ENCODE results near the gene SDK1. TPM values are rescaled to one million over a fixed set of nuclear protein-coding genes. Genes with fewer than 3 reads are reported as not detected.

Gene SDK1
- total and polyA plus RNA-seq, 12 donors = 1.0 to 5.3 (median 3.2) TPM

DNA sequence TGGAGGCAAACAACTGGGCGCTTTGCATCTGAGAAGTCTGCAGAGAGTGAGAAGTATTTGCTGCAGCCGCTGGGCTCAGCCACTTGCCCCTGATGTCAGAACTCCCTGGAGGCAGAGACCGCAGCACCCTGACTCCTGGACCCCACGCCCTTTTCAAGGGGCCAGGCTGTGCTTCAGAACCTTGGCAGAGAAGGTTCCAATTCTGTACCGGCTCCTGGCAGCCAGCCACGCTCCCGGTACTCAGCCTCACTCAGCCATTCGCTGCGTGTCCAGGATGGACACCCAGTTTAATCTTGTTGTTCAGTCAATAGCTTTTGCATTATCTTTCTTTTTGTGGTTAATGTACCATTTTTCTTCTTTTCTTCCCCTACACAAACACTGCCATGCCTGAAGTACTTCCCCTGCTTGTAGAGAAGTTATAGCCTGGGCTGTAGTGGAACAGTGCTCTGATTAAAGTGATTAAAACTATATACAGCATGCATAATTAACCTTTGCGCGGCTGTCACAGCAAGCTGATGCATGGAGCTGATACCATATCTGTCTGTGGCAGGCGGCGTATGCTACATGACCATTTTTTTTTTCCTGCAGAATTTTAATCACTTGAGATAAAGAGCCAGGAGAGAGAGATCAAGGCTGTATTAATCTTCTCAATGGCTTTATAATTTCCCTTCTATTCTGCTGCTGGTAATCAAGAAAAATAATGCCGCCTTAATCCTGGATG is 578.5 kb downstream of the SDK1 start:
- DNase-seq (peak in 1 of 2 donors; percentile 38), ATAC-seq (peak in 1 of 8 donors; percentile 44)
- peaks cover 0 to 2% (median 0%) of the 10 kb centered on the region in 11 donors for H3K9me3 ChIP-seq
- no peak overlapping the region for H3K4me3 ChIP-seq
- H3K27me3 ChIP-seq = peaks cover 0 to 11% (median 0%) of the 10 kb centered on the region in 7 donors
- H3K36me3 ChIP-seq = no peaks in the 10 kb centered on the region
- WGBS, 2 donors = 50 to 56% methylated on average over 14 of the region's 14 CpGs
- H3K4me1 ChIP-seq = no peaks in the 10 kb centered on the region
- H3K27ac ChIP-seq = no peak overlapping the region
- intact Hi-C loops (cut with DNase I) = no loop called here
- TF ChIP-seq, protein P1, sequence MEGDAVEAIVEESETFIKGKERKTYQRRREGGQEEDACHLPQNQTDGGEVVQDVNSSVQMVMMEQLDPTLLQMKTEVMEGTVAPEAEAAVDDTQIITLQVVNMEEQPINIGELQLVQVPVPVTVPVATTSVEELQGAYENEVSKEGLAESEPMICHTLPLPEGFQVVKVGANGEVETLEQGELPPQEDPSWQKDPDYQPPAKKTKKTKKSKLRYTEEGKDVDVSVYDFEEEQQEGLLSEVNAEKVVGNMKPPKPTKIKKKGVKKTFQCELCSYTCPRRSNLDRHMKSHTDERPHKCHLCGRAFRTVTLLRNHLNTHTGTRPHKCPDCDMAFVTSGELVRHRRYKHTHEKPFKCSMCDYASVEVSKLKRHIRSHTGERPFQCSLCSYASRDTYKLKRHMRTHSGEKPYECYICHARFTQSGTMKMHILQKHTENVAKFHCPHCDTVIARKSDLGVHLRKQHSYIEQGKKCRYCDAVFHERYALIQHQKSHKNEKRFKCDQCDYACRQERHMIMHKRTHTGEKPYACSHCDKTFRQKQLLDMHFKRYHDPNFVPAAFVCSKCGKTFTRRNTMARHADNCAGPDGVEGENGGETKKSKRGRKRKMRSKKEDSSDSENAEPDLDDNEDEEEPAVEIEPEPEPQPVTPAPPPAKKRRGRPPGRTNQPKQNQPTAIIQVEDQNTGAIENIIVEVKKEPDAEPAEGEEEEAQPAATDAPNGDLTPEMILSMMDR (IDR thresholded peaks at IDR 0.05) = no peak

DNA sequence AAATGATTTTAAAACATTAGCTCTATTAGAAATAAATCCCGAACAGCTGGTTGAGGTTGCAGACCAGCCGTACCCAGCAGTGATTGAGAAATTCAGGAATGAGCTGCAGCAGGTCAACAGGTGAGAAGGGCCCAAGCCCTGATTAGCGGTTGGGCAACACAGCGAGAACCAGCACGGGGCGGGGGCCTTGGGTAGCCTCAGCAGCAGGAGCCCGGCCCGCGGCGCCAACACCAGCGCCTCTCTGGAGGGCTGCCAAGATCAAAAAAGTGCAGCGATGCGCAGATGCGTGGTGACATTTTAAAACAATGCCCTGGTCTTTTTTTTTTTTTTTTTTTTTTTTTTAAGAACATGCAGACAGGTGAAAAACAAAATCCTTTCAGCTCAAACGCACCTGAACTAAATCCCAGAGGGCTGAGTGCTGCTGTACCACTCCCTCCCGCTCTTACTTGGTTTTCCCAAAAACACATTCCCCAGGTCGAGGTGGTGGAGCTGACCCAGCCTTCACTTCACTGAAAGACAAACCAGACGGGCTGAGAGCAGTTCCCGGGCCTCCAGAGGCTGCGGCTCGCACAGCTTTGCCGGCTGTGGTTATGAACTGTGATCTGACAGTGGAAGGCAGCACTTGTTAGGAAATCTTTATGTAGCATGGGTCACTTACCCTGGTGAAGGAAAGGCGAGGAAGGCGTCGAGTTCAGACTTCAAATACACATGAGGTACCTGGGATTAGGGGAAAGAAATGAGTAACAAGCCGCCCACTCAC is 579.4 kb downstream of the SDK1 start:
- H3K27me3 ChIP-seq = peaks cover 0 to 11% (median 0%) of the 10 kb centered on the region in 7 donors
- H3K36me3 ChIP-seq = no peaks in the 10 kb centered on the region
- intact Hi-C loops (cut with DNase I) = no loop called here
- H3K9me3 ChIP-seq = no peaks in the 10 kb centered on the region
- 85 to 86% methylated on average over 26 of the region's 26 CpGs for WGBS, 2 donors
- no peak for ATAC-seq
- no peak overlapping the region for H3K27ac ChIP-seq
- no peak overlapping the region for H3K4me3 ChIP-seq
- DNase-seq = no peak
- no peaks in the 10 kb centered on the region for H3K4me1 ChIP-seq
- TF ChIP-seq, protein P1 (IDR thresholded peaks at IDR 0.05) = no peak

DNA sequence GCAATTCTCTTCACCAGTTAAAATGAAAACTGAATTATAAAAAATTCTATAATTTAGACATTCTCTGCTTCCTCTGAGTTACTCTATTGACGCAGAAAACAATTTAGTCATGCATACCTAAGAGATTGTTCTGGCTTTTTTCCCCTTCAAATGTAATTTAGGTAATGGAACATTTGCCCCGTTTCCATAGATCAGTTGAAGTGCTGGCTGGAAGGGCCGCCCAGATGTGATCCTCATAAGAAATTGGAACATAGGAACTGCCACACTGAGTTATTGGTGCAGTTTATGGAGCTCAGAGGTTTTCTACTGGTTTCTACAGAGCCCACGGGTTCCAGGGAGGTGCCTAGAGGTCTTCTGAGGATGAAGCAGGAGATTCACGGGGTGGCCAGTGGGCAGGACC is 581.7 kb downstream of the SDK1 start:
- DNase-seq = no peak
- Histone ChIP-seq H3K4me1 (no peaks in the 10 kb centered on the region), H3K9me3 (no peaks in the 10 kb centered on the region), H3K27ac (no peak overlapping the region), H3K4me3 (no peak overlapping the region), H3K36me3 (no peaks in the 10 kb centered on the region), H3K27me3 (peaks cover 0 to 11% (median 0%) of the 10 kb centered on the region in 7 donors)
- TF ChIP-seq, protein P1 (IDR thresholded peaks at IDR 0.05) = no peak
- ATAC-seq = no peak
- 86 to 89% methylated on average over 5 of the region's 5 CpGs for WGBS, 2 donors
- intact Hi-C loops (cut with DNase I) = no loop called here

DNA sequence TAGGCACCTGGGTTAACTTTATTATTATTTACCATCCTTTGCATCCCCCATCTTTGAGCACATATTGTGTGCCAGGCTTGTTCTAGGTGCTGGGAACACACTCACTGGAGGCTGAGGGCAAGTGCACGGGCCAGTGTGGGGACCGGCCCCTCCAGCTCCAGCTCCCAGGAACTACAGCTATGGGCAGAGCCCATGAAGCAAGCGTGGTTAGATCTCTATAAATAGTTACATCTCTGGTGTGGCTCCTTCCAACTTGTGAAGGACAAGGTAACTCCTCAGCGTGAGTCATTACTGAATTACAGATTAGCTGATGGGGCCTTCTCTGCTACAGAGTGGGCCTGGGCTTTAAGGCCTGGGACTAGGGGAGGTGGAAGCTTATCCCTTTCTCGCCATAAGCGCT is 583.5 kb downstream of the SDK1 start:
- H3K27me3 ChIP-seq = peaks cover 0 to 11% (median 0%) of the 10 kb centered on the region in 7 donors
- TF ChIP-seq, protein P1 (IDR thresholded peaks at IDR 0.05) = no peak
- no peak overlapping the region for H3K27ac ChIP-seq
- intact Hi-C loops (cut with DNase I) = no loop called here
- DNase-seq (no peak), ATAC-seq (peak in 4 of 8 donors; percentile 35 to 92 (median 66))
- no peak overlapping the region for H3K4me3 ChIP-seq
- no peaks in the 10 kb centered on the region for H3K9me3 ChIP-seq
- 75 to 79% methylated on average over 6 of the region's 6 CpGs for WGBS, 2 donors
- H3K36me3 ChIP-seq = no peaks in the 10 kb centered on the region
- H3K4me1 ChIP-seq = no peaks in the 10 kb centered on the region

All from heart right ventricle (tissue), 16 donors.